Measurements from ENCODE around the gene MLLT6. TPM values are rescaled to one million over a fixed set of nuclear protein-coding genes. Genes with fewer than 3 reads are reported as not detected.

The MLLT6 gene
- total and polyA plus RNA-seq, 2 of the 13 experiments (the other 11 are each of a cell fraction or from before 2014, with no cell fraction given): 50.7 to 69.5 TPM

DNA sequence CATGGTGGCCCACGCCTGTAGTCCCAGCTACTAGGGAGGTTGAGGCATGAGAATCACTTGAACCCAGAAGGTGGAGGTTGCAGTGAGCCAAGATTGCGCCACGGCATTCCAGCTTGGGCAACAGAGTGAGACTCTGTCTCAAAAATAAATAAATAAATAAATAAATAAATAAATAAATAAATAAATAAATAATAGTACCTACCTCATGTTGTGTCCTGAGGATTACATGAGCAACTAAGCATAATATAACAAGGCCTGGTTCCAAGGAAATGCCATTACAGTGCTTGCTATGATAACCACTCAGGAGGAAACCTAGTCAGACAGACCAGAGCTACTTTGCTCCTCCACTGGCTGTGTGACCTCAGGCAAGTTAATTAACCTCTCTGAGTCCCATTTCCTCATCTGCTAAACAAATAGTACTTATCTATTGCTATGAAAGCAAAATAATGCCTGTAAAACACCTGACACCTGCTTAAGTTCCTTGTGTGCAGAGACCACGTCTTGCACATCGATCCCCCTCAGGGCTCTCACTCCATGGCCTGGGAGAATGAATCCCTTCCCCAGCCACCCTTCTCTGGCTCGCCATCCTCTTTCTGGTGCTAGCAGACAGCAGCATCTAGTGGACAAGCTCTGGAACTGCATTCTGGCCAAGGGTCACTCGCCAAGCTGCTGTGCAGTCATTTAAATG, 37.8 kb upstream of the MLLT6 start (continued):
- TF ChIP-seq ATF6 (CRISPR knock-in tag; conservative IDR thresholded peaks at IDR 0.05) (no peak), ZFP82 (CRISPR knock-in tag; IDR thresholded peaks at IDR 0.05; ENCODE audit: borderline replicate concordance) (no peak), GATAD1 (CRISPR knock-in tag; IDR thresholded peaks at IDR 0.05) (peak; percentile 68), ZNF30 (CRISPR knock-in tag; IDR thresholded peaks at IDR 0.05) (no peak), STAT5B (CRISPR knock-in tag; IDR thresholded peaks at IDR 0.05) (0 out of 2 replicates have a peak, but pooled peaks have one; percentile 21), SRSF1 (optimal IDR thresholded peaks at IDR 0.05; ENCODE audit: low read depth, low read length) (no peak), ZNF224 (CRISPR knock-in tag; IDR thresholded peaks at IDR 0.05) (no peak), ZNF253 (CRISPR knock-in tag; IDR thresholded peaks at IDR 0.05; ENCODE audit: borderline replicate concordance) (no peak), KDM5A (IDR thresholded peaks at IDR 0.05; ENCODE audit: borderline replicate concordance, low read length) (no peak; the same call in 1 of the 2 replicates), CREBL2 (CRISPR knock-in tag; IDR thresholded peaks at IDR 0.05; ENCODE audit: borderline replicate concordance) (no peak), PHB2 (IDR thresholded peaks at IDR 0.05; ENCODE audit: partially characterized antibody) (no peak), ZMAT5 (CRISPR knock-in tag; IDR thresholded peaks at IDR 0.05; ENCODE audit: borderline replicate concordance, low read depth) (no peak), PHF5A (CRISPR knock-in tag; IDR thresholded peaks at IDR 0.05; ENCODE audit: low read depth, unreplicated experiment) (peak; percentile 23), ZNF280B (CRISPR knock-in tag; IDR thresholded peaks at IDR 0.05; ENCODE audit: borderline replicate concordance) (no peak), ZSCAN29 (CRISPR knock-in tag; conservative IDR thresholded peaks at IDR 0.05) (no peak), ARID4A (CRISPR knock-in tag; IDR thresholded peaks at IDR 0.05; ENCODE audit: borderline replicate concordance) (peak; percentile 30; the same call in 1 of the 2 replicates)
- TF ChIP-seq, protein P1, sequence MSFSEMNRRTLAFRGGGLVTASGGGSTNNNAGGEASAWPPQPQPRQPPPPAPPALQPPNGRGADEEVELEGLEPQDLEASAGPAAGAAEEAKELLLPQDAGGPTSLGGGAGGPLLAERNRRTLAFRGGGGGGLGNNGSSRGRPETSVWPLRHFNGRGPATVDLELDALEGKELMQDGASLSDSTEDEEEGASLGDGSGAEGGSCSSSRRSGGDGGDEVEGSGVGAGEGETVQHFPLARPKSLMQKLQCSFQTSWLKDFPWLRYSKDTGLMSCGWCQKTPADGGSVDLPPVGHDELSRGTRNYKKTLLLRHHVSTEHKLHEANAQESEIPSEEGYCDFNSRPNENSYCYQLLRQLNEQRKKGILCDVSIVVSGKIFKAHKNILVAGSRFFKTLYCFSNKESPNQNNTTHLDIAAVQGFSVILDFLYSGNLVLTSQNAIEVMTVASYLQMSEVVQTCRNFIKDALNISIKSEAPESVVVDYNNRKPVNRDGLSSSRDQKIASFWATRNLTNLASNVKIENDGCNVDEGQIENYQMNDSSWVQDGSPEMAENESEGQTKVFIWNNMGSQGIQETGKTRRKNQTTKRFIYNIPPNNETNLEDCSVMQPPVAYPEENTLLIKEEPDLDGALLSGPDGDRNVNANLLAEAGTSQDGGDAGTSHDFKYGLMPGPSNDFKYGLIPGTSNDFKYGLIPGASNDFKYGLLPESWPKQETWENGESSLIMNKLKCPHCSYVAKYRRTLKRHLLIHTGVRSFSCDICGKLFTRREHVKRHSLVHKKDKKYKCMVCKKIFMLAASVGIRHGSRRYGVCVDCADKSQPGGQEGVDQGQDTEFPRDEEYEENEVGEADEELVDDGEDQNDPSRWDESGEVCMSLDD (CRISPR knock-in tag; IDR thresholded peaks at IDR 0.05; ENCODE audit: borderline replicate concordance): no peak

Data from HepG2 (cell line).